Raji (cell line): Measurements from ENCODE around the gene OR5T1.

Source experiments
- POLR2A ChIP-seq: IDR thresholded peaks from 2 replicates; pipeline ENCODE4 v1.6.1; 2011; ENCODE audit warnings: low read depth, low read length, control low read depth; ENCODE audit not compliant: insufficient read depth

OR5T1 gene

DNA sequence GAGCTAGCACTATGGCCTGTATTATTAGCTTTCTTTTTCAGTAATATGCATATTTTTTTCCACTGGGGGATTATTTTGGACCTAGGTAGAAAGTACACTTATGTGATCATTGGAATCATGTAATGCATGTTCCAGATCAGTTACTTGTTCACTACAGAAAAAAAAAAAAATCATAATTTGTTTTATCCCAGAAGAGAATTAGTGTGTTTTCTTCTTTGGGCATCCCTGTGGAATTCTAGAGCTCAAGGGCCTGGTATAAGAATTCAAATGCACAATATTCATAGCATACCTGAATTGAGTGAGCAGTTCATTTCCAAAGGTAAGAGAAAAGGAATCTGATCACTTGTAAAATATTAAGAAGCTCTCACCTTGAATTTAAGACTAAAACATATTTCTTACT, at the start of gene OR5T1:
Gene OR5T1, plus strand, starts transcription at position 301 of the 400 bp plus-strand sequence. CDS start 1,485 bp downstream, outside the sequence.
- TF ChIP-seq POLR2A = no peak

DNA sequence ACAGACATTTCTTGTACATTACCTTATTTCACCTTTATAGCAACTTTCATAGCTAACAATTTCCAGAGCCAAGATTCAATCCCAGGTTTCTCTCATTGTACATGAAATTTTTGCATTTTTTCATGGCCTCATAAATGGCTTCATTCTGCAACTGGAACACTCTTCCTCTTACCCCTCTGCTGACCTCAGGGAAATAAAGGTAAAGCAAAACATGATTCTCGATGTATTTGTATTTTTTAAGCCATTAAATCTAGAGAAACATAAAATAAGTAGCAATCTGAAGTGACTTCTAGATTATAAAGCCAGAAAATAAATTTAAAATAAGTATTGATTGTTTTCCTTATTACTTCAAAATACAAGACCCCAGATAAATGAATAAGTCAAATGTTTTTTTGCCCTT, 39.8 kb upstream of the OR5T1 start, which contains the start of gene OR5T2:
Gene OR5T2, minus strand, starts transcription at position 101 of the 400 bp plus-strand sequence. CDS start 1,193 bp downstream, outside the sequence.
- no peak for TF ChIP-seq POLR2A

DNA sequence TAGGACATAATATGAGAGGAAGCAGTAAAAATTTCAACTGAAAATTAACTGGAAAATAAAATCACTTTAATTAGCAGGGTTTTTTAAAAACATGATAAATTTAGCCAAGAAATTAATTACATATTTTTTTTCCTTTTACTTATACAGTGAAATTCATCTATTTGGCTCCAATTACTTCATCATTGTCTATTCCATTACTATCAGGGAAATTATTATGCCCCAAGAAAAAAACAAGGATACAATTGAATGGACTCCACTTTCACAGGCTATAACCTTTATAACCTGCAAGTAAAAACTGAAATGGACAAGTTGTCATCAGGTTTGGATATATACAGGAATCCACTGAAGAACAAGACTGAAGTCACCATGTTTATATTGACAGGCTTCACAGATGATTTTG, 22.0 kb upstream of the OR5T1 start, which contains the start of gene OR5T3:
Gene OR5T3, plus strand, starts transcription at position 301 of the 400 bp plus-strand sequence. Its CDS starts 0 bp downstream, at position 301.
- no peak for TF ChIP-seq POLR2A

DNA sequence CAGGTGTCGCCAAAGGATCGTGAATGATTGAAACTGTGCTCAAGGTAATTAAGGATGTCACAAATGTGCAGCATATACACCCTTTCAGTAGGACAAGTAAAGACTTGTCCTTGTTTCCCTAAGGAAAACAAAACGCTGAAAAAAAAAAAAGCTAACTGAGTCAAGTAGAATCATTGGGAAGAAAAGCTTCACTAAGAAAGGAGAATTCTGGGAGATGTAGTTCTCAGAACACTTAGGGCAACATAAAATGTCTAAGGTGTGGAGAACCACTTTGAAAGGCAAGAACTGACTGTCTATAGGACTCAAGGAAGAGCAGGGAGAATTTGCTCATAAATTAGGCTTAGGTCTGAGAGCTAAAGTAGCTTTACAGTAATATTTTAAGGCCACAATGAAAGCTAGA, 2.9 kb upstream of the OR5T1 start:
- no peak for TF ChIP-seq POLR2A

DNA sequence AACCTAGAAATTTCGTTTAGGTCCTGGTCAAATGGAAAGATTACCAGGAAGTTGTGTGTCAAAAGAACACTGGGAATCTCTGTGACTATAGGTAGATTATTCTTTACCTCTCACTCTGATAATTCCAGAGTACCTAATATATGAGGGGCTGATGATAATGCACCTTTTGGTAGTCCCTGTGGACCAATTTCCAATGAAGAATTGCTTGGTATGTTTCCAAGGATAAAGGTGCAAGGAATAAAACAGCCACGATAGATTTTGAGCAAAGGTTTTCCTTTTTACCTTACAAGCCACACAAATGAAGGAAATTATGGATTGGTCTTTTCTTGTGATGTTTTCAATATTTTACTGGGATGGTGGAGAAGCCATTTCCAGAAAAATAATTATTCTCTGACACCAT, 18.2 kb downstream of the OR5T1 start, which contains the start of gene OR8H1:
Gene OR8H1, minus strand, starts transcription at position 101 of the 400 bp plus-strand sequence. CDS start 1,192 bp downstream, outside the sequence.
- TF ChIP-seq POLR2A = no peak

DNA sequence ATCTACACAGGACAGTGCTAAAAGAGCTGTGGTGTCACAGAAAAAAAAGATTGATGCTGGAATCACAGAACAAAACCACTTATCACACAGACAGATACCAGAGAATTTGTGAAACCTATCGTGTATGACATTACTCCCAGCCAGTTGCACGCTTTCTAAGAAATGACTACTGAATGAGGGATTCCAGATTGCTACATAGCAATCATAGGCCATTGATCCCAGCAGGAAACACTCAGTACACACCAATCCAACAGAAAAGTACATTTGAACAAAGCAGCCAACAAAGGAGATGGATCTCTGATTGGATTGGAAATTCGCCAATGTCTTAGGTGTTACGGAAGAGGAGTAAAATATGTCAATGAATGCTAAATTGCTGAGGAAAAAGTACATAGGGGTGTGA, 22.9 kb downstream of the OR5T1 start:
- TF ChIP-seq POLR2A = no peak

DNA sequence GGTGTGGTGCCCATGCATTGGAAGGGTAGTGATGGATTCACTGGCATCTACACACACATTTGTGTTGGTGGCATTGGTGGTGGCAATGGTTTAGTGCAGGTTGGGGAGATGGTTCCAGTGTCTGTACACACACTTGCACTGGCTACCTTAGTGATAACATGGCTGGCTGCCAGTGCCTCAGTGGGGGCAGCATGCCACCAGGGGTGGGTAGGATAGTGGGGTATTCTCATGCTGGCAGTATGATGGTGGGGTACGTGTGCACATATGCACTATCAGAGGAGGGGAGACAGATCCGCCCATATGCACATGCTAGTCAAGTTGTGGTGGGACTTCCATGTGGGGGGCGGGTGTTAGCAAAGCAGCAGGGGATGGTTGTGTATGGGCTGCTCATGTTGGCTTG, 33.9 kb downstream of the OR5T1 start:
- no peak for TF ChIP-seq POLR2A

DNA sequence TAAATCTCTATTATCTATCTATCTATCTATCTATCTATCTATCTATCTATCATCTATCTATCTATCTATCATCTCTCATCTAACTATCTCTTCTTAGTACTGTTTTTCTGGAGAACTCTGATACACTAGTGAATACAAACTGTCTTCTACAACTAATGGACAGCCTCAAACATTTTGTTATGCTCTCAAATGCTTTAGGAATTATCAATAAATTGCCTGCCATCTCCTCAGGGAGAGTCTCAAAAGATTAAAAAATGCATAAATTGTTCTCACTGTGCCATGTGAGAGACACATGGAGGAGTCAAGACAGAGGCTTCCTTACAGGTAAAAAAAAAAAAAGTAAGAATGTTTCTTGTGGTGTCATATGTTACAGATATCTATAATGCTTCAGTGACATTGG, 40.9 kb downstream of the OR5T1 start, which contains the start of gene OR8K3:
Gene OR8K3, plus strand, starts transcription at position 301 of the 400 bp plus-strand sequence. CDS start 3,163 bp downstream, outside the sequence.
- no peak for TF ChIP-seq POLR2A
